ENCODE data around the gene KCNJ16. TPM values are rescaled to one million over a fixed set of nuclear protein-coding genes. Genes with fewer than 3 reads are reported as not detected.

Gene KCNJ16
- polyA plus RNA-seq, 1 experiment = not detected

DNA sequence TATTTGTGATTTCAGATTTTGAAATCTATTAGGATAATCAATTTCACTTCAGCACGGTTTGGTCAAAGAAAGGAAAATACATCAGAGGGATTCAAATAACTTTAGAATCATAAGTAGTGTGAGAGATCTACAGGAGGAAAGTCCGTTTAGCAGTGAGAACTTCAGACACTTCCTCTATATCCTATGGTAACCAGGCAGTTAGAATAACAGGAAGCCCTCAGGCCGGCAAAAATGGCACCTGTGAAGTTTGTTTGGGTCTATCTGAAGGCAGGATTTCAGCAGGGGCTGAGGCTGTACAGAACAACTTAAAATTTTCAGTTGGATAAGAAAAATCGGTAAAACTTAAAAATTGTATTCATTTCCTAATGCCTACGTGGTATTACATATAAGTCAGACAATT lies 24.9 kb downstream of the KCNJ16 start:
- DNase-seq (ENCODE audit: low read depth, low spot score) = no peak
- POLR2A ChIA-PET = no interaction called here
- Histone ChIP-seq H3K4me3 (ENCODE audit: low read depth, low read length) (no peak overlapping the region), H3K27me3 (ENCODE audit: control insufficient read depth, insufficient read depth, low read length) (no peaks in the 10 kb centered on the region), H3K9me3 (ENCODE audit: control insufficient read depth, insufficient read depth, low read length) (no peaks in the 10 kb centered on the region), H3K27ac (ENCODE audit: low read depth, low read length) (no peak overlapping the region)
- no peak for TF ChIP-seq CTCF (IDR thresholded peaks at IDR 0.05; ENCODE audit: low read depth, low read length)
- CTCF ChIA-PET = interaction anchor here (1.8 kb wide), 1 partner anchor 493 kb away, joined by 6 read pairs; no protein-coding TSS in a partner anchor

DNA sequence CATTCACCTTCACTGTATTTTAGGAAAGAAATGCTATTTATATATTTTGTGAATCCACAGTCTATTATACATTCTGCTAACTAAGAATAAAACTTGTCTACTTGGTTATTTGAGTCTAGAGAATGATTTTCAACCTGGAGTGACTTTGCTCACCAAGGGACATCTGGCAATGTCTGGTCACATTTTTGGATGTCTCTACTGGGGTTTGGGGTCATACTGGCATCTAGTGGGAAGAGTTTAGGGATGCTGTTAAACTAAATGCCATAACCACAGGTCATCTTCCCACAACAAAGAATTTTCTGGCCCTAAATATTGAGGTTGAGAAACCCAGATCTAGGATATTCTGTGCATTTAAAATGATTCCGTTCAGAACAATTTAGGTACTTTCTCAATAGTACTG lies 26.0 kb downstream of the KCNJ16 start:
- Histone ChIP-seq H3K27me3 (ENCODE audit: control insufficient read depth, insufficient read depth, low read length) (no peaks in the 10 kb centered on the region), H3K27ac (ENCODE audit: low read depth, low read length) (no peak overlapping the region), H3K4me3 (ENCODE audit: low read depth, low read length) (no peak overlapping the region), H3K9me3 (ENCODE audit: control insufficient read depth, insufficient read depth, low read length) (no peaks in the 10 kb centered on the region)
- ChIA-PET POLR2A (no interaction called here), CTCF (interaction anchor here (1.8 kb wide), 1 partner anchor 494 kb away, joined by 6 read pairs; no protein-coding TSS in a partner anchor)
- TF ChIP-seq CTCF (IDR thresholded peaks at IDR 0.05; ENCODE audit: low read depth, low read length) = 0 out of 2 replicates have a peak, but pooled peaks have one; percentile 16
- DNase-seq (ENCODE audit: low read depth, low spot score) = no peak

GRCh38 chr17:70102531-70102930 lies 27.5 kb downstream of the KCNJ16 start:
- H3K4me3 ChIP-seq (ENCODE audit: low read depth, low read length) = no peak overlapping the region
- ChIA-PET POLR2A (no interaction called here), CTCF (no interaction called here)
- no peak overlapping the region for H3K27ac ChIP-seq (ENCODE audit: low read depth, low read length)
- no peak for TF ChIP-seq CTCF (IDR thresholded peaks at IDR 0.05; ENCODE audit: low read depth, low read length)
- H3K27me3 ChIP-seq (ENCODE audit: control insufficient read depth, insufficient read depth, low read length) = no peaks in the 10 kb centered on the region
- no peak for DNase-seq (ENCODE audit: low read depth, low spot score)
- no peaks in the 10 kb centered on the region for H3K9me3 ChIP-seq (ENCODE audit: control insufficient read depth, insufficient read depth, low read length)

DNA sequence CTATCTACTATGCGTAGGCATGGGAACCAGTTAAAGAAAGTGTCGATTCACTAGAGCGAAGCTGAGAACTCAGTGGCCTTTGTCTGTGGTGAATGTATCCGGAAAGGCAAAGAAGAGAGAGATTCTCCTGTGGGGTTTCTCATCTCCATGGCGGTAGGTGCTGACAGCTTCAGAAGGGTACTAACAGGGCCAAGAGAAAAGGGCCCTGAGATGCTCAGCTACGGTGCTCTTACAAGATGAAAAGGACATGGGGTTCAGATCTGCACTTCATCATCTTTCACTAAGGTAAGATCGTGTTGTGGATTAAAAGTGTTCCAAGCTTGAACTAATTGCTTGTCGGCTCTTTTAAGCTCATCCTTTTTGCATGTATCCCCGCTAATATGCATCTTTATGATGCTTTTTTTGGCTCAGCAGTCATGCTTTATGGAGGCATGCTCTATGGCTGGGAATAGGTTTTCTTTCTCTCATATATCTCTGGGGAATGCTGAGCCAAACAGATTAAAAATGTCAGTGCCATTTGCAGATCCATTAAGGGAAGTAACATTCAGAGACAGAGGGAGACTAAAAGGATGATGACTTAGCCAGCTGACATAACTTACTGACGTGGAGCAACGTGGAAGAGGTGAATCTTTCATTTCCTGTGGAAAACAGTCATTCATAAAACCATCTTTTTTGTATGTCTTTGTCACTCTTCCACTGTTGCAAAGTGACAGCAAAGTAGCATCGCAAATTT lies 29.9 kb downstream of the KCNJ16 start:
- Histone ChIP-seq H3K4me3 (ENCODE audit: low read depth, low read length) (no peak overlapping the region), H3K27ac (ENCODE audit: low read depth, low read length) (no peak overlapping the region), H3K9me3 (ENCODE audit: control insufficient read depth, insufficient read depth, low read length) (no peaks in the 10 kb centered on the region), H3K27me3 (ENCODE audit: control insufficient read depth, insufficient read depth, low read length) (peaks cover 4% of the 10 kb centered on the region)
- CTCF ChIA-PET = no interaction called here
- TF ChIP-seq CTCF (IDR thresholded peaks at IDR 0.05; ENCODE audit: low read depth, low read length) = no peak
- DNase-seq (ENCODE audit: low read depth, low spot score) = no peak
- POLR2A ChIA-PET = no interaction called here

GRCh38 chr17:70105641-70106040 lies 30.6 kb downstream of the KCNJ16 start:
- POLR2A ChIA-PET = no interaction called here
- Histone ChIP-seq H3K4me3 (ENCODE audit: low read depth, low read length) (no peak overlapping the region), H3K27me3 (ENCODE audit: control insufficient read depth, insufficient read depth, low read length) (peaks cover 4% of the 10 kb centered on the region), H3K27ac (ENCODE audit: low read depth, low read length) (no peak overlapping the region), H3K9me3 (ENCODE audit: control insufficient read depth, insufficient read depth, low read length) (no peaks in the 10 kb centered on the region)
- CTCF ChIA-PET = interaction anchor here (0.9 kb wide), 1 partner anchor 11 kb away, joined by 3 read pairs; no protein-coding TSS in a partner anchor
- no peak for DNase-seq (ENCODE audit: low read depth, low spot score)
- TF ChIP-seq CTCF (IDR thresholded peaks at IDR 0.05; ENCODE audit: low read depth, low read length) = no peak
